ENCODE measurements around the gene CDC42BPA.

Gene CDC42BPA

GRCh38 chr1:227318016-227318852, at the start of gene CDC42BPA:
Gene CDC42BPA (minus strand): TSS chr1:227318492. CDS start chr1:227317182, 1,310 bp downstream.
- Histone ChIP-seq H3K4me3 (ENCODE audit: low read depth in 1 of 5, low read length in 5 of 5) (peak within 1 kb of the TSS; percentile 81 to 91 (median 90)), H3K9me3 (ENCODE audit: control insufficient read depth in 5 of 5, low read length in 5 of 5) (no peaks in the 10 kb centered on the region), H3K27ac (ENCODE audit: low read depth, low read length) (peak within 1 kb of the TSS; percentile 92), H3K9ac (ENCODE audit: low read length in 5 of 5) (peak within 1 kb of the TSS; percentile 70 to 89 (median 84)), H3K4me1 (ENCODE audit: control insufficient read depth in 5 of 5, insufficient read depth in 5 of 5, low read length in 5 of 5) (peaks cover 0 to 40% (median 24%) of the 10 kb centered on the region in 5 donors), H3K27me3 (ENCODE audit: control insufficient read depth in 5 of 5, insufficient read depth in 4 of 5, low read length in 5 of 5) (no peaks in the 10 kb centered on the region), H3K36me3 (ENCODE audit: control insufficient read depth in 5 of 5, insufficient read depth in 5 of 5, low read length in 5 of 5) (no peaks in the 10 kb centered on the region)

- Histone ChIP-seq H3K4me3 (ENCODE audit: low read depth in 1 of 5, low read length in 5 of 5) (no peak overlapping the region), H3K36me3 (ENCODE audit: control insufficient read depth in 5 of 5, insufficient read depth in 5 of 5, low read length in 5 of 5) (no peaks in the 10 kb centered on the region), H3K27me3 (ENCODE audit: control insufficient read depth in 5 of 5, insufficient read depth in 4 of 5, low read length in 5 of 5) (no peaks in the 10 kb centered on the region), H3K4me1 (ENCODE audit: control insufficient read depth in 5 of 5, insufficient read depth in 5 of 5, low read length in 5 of 5) (no peaks in the 10 kb centered on the region), H3K27ac (ENCODE audit: low read depth, low read length) (no peak overlapping the region), H3K9ac (ENCODE audit: low read length in 5 of 5) (no peak overlapping the region), H3K9me3 (ENCODE audit: control insufficient read depth in 5 of 5, low read length in 5 of 5) (peaks cover 0 to 4% (median 2%) of the 10 kb centered on the region in 5 donors)
These were observed 49.7 kb upstream of the CDC42BPA start for GRCh38 chr1:227368009-227368408.

- no peaks in the 10 kb centered on the region for H3K36me3 ChIP-seq (ENCODE audit: control insufficient read depth in 5 of 5, insufficient read depth in 5 of 5, low read length in 5 of 5)
- peaks cover 0 to 4% (median 2%) of the 10 kb centered on the region in 5 donors for H3K9me3 ChIP-seq (ENCODE audit: control insufficient read depth in 5 of 5, low read length in 5 of 5)
- H3K4me1 ChIP-seq (ENCODE audit: control insufficient read depth in 5 of 5, insufficient read depth in 5 of 5, low read length in 5 of 5), result no peaks in the 10 kb centered on the region
- no peak overlapping the region for H3K27ac ChIP-seq (ENCODE audit: low read depth, low read length)
- H3K4me3 ChIP-seq (ENCODE audit: low read depth in 1 of 5, low read length in 5 of 5), result no peak overlapping the region
- no peaks in the 10 kb centered on the region for H3K27me3 ChIP-seq (ENCODE audit: control insufficient read depth in 5 of 5, insufficient read depth in 4 of 5, low read length in 5 of 5)
- H3K9ac ChIP-seq (ENCODE audit: low read length in 5 of 5), result no peak overlapping the region
These were observed 47.5 kb upstream of the CDC42BPA start for GRCh38 chr1:227365473-227366431.

GRCh38 chr1:227364657-227365056, 46.4 kb upstream of the CDC42BPA start:
- no peak overlapping the region for H3K4me3 ChIP-seq (ENCODE audit: low read depth in 1 of 5, low read length in 5 of 5)
- H3K4me1 ChIP-seq (ENCODE audit: control insufficient read depth in 5 of 5, insufficient read depth in 5 of 5, low read length in 5 of 5), result peaks cover 0 to 4% (median 0%) of the 10 kb centered on the region in 5 donors
- peaks cover 0 to 4% (median 2%) of the 10 kb centered on the region in 5 donors for H3K9me3 ChIP-seq (ENCODE audit: control insufficient read depth in 5 of 5, low read length in 5 of 5)
- no peak overlapping the region for H3K27ac ChIP-seq (ENCODE audit: low read depth, low read length)
- H3K27me3 ChIP-seq (ENCODE audit: control insufficient read depth in 5 of 5, insufficient read depth in 4 of 5, low read length in 5 of 5), result no peaks in the 10 kb centered on the region
- H3K36me3 ChIP-seq (ENCODE audit: control insufficient read depth in 5 of 5, insufficient read depth in 5 of 5, low read length in 5 of 5), result no peaks in the 10 kb centered on the region
- no peak overlapping the region for H3K9ac ChIP-seq (ENCODE audit: low read length in 5 of 5)

GRCh38 chr1:227363825-227364224, 45.5 kb upstream of the CDC42BPA start:
- H3K36me3 ChIP-seq (ENCODE audit: control insufficient read depth in 5 of 5, insufficient read depth in 5 of 5, low read length in 5 of 5), result no peaks in the 10 kb centered on the region
- no peaks in the 10 kb centered on the region for H3K27me3 ChIP-seq (ENCODE audit: control insufficient read depth in 5 of 5, insufficient read depth in 4 of 5, low read length in 5 of 5)
- H3K9me3 ChIP-seq (ENCODE audit: control insufficient read depth in 5 of 5, low read length in 5 of 5), result peaks cover 0 to 4% (median 2%) of the 10 kb centered on the region in 5 donors
- peaks cover 0 to 4% (median 0%) of the 10 kb centered on the region in 5 donors for H3K4me1 ChIP-seq (ENCODE audit: control insufficient read depth in 5 of 5, insufficient read depth in 5 of 5, low read length in 5 of 5)
- H3K27ac ChIP-seq (ENCODE audit: low read depth, low read length), result no peak overlapping the region
- H3K4me3 ChIP-seq (ENCODE audit: low read depth in 1 of 5, low read length in 5 of 5), result no peak overlapping the region
- H3K9ac ChIP-seq (ENCODE audit: low read length in 5 of 5), result no peak overlapping the region

- H3K36me3 ChIP-seq (ENCODE audit: control insufficient read depth in 5 of 5, insufficient read depth in 5 of 5, low read length in 5 of 5), result no peaks in the 10 kb centered on the region
- no peak overlapping the region for H3K4me3 ChIP-seq (ENCODE audit: low read depth in 1 of 5, low read length in 5 of 5)
- peaks cover 0 to 13% (median 8%) of the 10 kb centered on the region in 5 donors for H3K4me1 ChIP-seq (ENCODE audit: control insufficient read depth in 5 of 5, insufficient read depth in 5 of 5, low read length in 5 of 5)
- H3K9me3 ChIP-seq (ENCODE audit: control insufficient read depth in 5 of 5, low read length in 5 of 5), result peaks cover 0 to 4% (median 2%) of the 10 kb centered on the region in 5 donors
- no peaks in the 10 kb centered on the region for H3K27me3 ChIP-seq (ENCODE audit: control insufficient read depth in 5 of 5, insufficient read depth in 4 of 5, low read length in 5 of 5)
- no peak overlapping the region for H3K27ac ChIP-seq (ENCODE audit: low read depth, low read length)
- H3K9ac ChIP-seq (ENCODE audit: low read length in 5 of 5), result no peak overlapping the region
These were observed 43.7 kb upstream of the CDC42BPA start for GRCh38 chr1:227362039-227362438.

- H3K36me3 ChIP-seq (ENCODE audit: control insufficient read depth in 5 of 5, insufficient read depth in 5 of 5, low read length in 5 of 5), result no peaks in the 10 kb centered on the region
- peak overlapping the region in 1 of 5 donors; percentile 44 for H3K4me3 ChIP-seq (ENCODE audit: low read depth in 1 of 5, low read length in 5 of 5)
- no peaks in the 10 kb centered on the region for H3K9me3 ChIP-seq (ENCODE audit: control insufficient read depth in 5 of 5, low read length in 5 of 5)
- H3K27ac ChIP-seq (ENCODE audit: low read depth, low read length), result peak overlapping the region; percentile 83
- no peak overlapping the region for H3K9ac ChIP-seq (ENCODE audit: low read length in 5 of 5)
- H3K4me1 ChIP-seq (ENCODE audit: control insufficient read depth in 5 of 5, insufficient read depth in 5 of 5, low read length in 5 of 5), result peaks cover 0 to 21% (median 18%) of the 10 kb centered on the region in 5 donors
- no peaks in the 10 kb centered on the region for H3K27me3 ChIP-seq (ENCODE audit: control insufficient read depth in 5 of 5, insufficient read depth in 4 of 5, low read length in 5 of 5)
These were observed 39.6 kb upstream of the CDC42BPA start for GRCh38 chr1:227357927-227358302.

- H3K9ac ChIP-seq (ENCODE audit: low read length in 5 of 5), result peak overlapping the region in 1 of 5 donors; percentile 44
- no peaks in the 10 kb centered on the region for H3K27me3 ChIP-seq (ENCODE audit: control insufficient read depth in 5 of 5, insufficient read depth in 4 of 5, low read length in 5 of 5)
- H3K4me1 ChIP-seq (ENCODE audit: control insufficient read depth in 5 of 5, insufficient read depth in 5 of 5, low read length in 5 of 5), result peaks cover 0 to 25% (median 21%) of the 10 kb centered on the region in 5 donors
- peak overlapping the region; percentile 83 for H3K27ac ChIP-seq (ENCODE audit: low read depth, low read length)
- peak overlapping the region in 1 of 5 donors; percentile 44 for H3K4me3 ChIP-seq (ENCODE audit: low read depth in 1 of 5, low read length in 5 of 5)
- no peaks in the 10 kb centered on the region for H3K36me3 ChIP-seq (ENCODE audit: control insufficient read depth in 5 of 5, insufficient read depth in 5 of 5, low read length in 5 of 5)
- H3K9me3 ChIP-seq (ENCODE audit: control insufficient read depth in 5 of 5, low read length in 5 of 5), result no peaks in the 10 kb centered on the region
These were observed 39.1 kb upstream of the CDC42BPA start for GRCh38 chr1:227357171-227357926.

GRCh38 chr1:227356620-227357146, 38.4 kb upstream of the CDC42BPA start:
- H3K27me3 ChIP-seq (ENCODE audit: control insufficient read depth in 5 of 5, insufficient read depth in 4 of 5, low read length in 5 of 5), result no peaks in the 10 kb centered on the region
- no peak overlapping the region for H3K4me3 ChIP-seq (ENCODE audit: low read depth in 1 of 5, low read length in 5 of 5)
- peaks cover 0 to 25% (median 21%) of the 10 kb centered on the region in 5 donors for H3K4me1 ChIP-seq (ENCODE audit: control insufficient read depth in 5 of 5, insufficient read depth in 5 of 5, low read length in 5 of 5)
- H3K9me3 ChIP-seq (ENCODE audit: control insufficient read depth in 5 of 5, low read length in 5 of 5), result no peaks in the 10 kb centered on the region
- no peaks in the 10 kb centered on the region for H3K36me3 ChIP-seq (ENCODE audit: control insufficient read depth in 5 of 5, insufficient read depth in 5 of 5, low read length in 5 of 5)
- H3K27ac ChIP-seq (ENCODE audit: low read depth, low read length), result peak overlapping the region; percentile 83
- peak overlapping the region in 1 of 5 donors; percentile 44 for H3K9ac ChIP-seq (ENCODE audit: low read length in 5 of 5)

All from subcutaneous abdominal adipose tissue (tissue), 5 donors.